ENCODE data around the gene COQ7. TPM values are rescaled to one million over a fixed set of nuclear protein-coding genes. Genes with fewer than 3 reads are reported as not detected.

Gene COQ7
- 23.8 TPM for total RNA-seq
- 22.1 TPM for polyA plus RNA-seq

DNA sequence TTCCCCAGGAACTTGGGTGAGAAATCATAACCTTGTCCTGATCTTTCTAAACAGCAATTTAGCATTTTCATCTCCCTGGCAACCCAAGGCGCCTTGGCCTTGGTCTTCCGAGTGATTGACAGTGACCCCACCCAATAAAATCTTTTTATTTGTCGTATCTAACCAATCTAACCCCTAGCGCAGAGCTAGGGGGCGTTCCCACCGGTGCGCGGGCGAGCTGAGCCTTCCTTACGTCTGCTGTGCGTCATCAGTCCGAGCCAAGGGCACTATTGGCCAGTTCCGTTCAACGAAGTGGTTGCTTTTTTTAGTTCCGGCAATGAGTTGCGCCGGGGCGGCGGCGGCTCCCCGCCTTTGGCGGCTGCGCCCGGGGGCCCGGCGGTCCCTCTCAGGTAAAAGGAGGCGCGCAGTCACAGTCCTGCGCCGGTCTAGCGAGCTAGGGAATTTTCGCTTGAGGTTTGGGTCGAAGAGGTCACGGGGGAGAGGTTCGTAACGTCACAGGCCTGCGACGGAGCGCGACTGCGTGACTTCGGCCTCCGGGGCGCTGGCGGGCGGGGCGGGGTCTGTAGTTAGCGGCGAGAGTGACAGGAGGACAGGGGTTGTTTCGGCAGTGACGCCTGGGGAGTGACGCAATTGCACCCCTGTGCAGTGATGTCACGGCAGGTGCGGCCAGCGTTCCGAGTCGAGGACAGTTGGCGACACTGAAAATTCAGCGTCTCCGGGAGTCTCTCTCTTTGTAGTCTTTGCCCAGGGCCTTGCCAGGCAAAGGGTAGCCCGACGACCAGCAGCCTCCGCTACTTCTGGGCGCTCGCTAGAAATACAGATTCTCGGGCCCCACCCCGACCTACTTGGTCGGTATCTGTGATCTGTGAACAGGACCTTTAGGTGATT, at the start of gene COQ7:
Gene COQ7, plus strand, starts transcription at position 266 of the 888 bp plus-strand sequence. Its CDS starts 51 bp downstream, at position 317.
- peak within 1 kb of the TSS; percentile 98 for H3K27ac ChIP-seq (ENCODE audit: low read depth)
- peak within 1 kb of the TSS; percentile 52 for H3K4me3 ChIP-seq (ENCODE audit: low read depth, low read length)
- WGBS = under 1% methylated on average over 68 of the region's 68 CpGs
- peak; percentile 97 for DNase-seq (ENCODE audit: extremely low spot score)
- H3K4me1 ChIP-seq (ENCODE audit: insufficient read depth) = peaks cover 1% of the 10 kb centered on the region
- H3K36me3 ChIP-seq (ENCODE audit: insufficient read depth) = peaks cover 2% of the 10 kb centered on the region

DNA sequence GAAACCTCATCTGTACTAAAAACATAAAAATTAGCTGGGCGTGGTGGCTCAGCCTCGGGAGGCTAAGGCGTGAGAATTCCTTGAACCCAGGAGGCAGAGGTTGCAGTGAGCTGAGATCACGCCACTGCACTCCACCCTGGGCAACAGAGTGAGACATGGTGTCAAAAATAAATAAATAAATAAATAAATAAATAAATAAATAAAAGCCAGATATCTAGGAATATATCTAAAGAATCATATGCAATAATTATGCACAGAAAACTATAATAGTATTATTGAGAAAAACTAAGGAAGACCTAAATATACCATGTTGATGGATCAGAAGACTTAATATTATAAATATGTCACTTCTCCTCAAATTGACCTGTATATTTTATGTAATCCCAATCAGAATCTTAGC, 46.7 kb upstream of the COQ7 start:
- 88% methylated on average over 4 of the region's 4 CpGs for WGBS

DNA sequence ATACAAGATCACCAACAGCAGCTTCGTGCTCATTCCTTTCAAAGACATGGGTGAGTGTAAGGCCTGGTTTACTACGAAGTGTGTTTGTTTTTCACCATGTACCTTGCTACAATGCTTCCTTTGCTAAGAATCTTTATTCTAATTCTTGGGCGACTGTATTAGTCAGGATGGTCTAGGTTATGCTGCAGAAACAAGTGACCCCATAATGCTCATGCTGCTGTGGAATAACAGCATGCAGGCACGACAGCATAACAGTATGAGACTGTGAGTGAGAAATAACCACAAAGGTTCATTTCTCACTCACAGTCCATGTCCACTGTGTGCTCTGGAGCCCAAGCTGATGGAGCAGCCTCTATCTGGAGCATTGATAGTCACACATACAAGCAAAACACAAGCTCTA, 45.7 kb upstream of the COQ7 start:
- DNase-seq (ENCODE audit: extremely low spot score) = no peak
- H3K4me3 ChIP-seq (ENCODE audit: low read depth, low read length) = no peak overlapping the region
- 82% methylated on average over 4 of the region's 4 CpGs for whole genome bisulfite sequencing
- no peak overlapping the region for H3K27ac ChIP-seq (ENCODE audit: low read depth)
- no peaks in the 10 kb centered on the region for H3K4me1 ChIP-seq (ENCODE audit: insufficient read depth)
- H3K36me3 ChIP-seq (ENCODE audit: insufficient read depth) = no peaks in the 10 kb centered on the region

More for the DNA sequence above, 46.7 kb upstream of the COQ7 start:
- Histone ChIP-seq H3K36me3 (ENCODE audit: insufficient read depth) (no peaks in the 10 kb centered on the region), H3K27ac (ENCODE audit: low read depth) (no peak overlapping the region), H3K4me3 (ENCODE audit: low read depth, low read length) (no peak overlapping the region), H3K4me1 (ENCODE audit: insufficient read depth) (no peaks in the 10 kb centered on the region)
- no peak for DNase-seq (ENCODE audit: extremely low spot score)

DNA sequence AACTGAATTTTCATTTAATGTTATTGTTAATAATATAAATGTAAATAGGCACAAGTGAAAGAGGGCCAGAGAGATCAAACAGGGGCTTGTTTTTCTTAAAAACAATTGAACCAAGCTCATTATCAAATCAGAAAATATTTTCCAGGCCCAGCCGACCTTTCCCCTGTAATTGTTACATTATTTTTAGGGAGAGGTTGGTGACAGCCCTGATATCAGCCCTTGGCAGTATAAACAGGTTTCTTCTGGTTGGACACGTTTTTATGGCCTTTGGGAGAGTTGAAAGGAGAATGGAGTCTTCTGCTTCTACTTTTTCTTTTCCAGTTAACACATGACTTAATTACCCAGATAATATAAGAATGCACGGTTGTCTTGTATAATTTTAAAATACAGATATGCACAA, 40.0 kb upstream of the COQ7 start:
- Histone ChIP-seq H3K4me3 (ENCODE audit: low read depth, low read length) (no peak overlapping the region), H3K36me3 (ENCODE audit: insufficient read depth) (no peaks in the 10 kb centered on the region), H3K4me1 (ENCODE audit: insufficient read depth) (no peaks in the 10 kb centered on the region), H3K27ac (ENCODE audit: low read depth) (peak overlapping the region; percentile 85)
- 36% methylated on average over 3 of the region's 3 CpGs for WGBS
- DNase-seq (ENCODE audit: extremely low spot score) = no peak

DNA sequence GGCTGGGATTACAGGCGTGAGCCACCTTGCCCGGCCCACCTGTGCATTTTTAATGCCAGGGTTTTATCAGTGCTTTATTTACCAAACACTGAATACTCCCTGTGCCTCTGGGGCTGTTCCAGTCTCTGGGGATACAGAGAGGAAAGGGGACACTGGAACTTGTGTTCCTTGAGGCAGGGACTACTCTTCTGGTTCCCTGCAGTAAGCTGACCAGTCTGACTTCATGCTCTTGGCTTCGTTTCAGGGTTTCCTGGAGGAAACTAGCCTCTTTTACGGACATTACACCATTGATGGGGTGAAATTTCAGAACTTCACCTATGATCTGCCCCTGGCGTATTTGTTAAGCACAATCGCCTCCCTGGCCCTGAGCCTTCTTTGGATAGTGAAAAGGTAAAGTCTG, 37.4 kb upstream of the COQ7 start:
- Histone ChIP-seq H3K4me3 (ENCODE audit: low read depth, low read length) (no peak overlapping the region), H3K36me3 (ENCODE audit: insufficient read depth) (no peaks in the 10 kb centered on the region), H3K27ac (ENCODE audit: low read depth) (peak overlapping the region; percentile 23), H3K4me1 (ENCODE audit: insufficient read depth) (no peaks in the 10 kb centered on the region)
- WGBS = 82% methylated on average over 6 of the region's 6 CpGs
- no peak for DNase-seq (ENCODE audit: extremely low spot score)

DNA sequence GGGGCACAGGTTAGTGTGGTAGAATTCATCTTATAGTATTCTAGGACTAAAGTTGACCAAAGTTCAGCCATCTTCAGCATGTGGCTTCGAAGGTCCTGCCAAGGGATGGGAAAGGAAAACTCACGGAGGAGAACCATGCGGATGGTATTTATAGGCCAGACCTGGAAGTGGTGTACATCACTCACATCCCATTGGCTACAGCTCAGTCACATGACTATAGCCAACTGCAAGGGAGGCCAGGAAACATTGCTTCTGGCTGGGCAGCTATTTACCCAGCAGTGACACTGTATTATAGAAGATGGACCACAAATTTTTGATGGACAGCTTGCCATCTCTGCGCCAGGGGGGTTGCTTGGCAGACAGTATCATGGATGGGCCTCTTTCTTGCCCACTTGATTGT, 35.7 kb upstream of the COQ7 start:
- Histone ChIP-seq H3K4me3 (ENCODE audit: low read depth, low read length) (no peak overlapping the region), H3K27ac (ENCODE audit: low read depth) (no peak overlapping the region), H3K4me1 (ENCODE audit: insufficient read depth) (no peaks in the 10 kb centered on the region), H3K36me3 (ENCODE audit: insufficient read depth) (no peaks in the 10 kb centered on the region)
- 69% methylated on average over 4 of the region's 4 CpGs for WGBS
- DNase-seq (ENCODE audit: extremely low spot score) = no peak

DNA sequence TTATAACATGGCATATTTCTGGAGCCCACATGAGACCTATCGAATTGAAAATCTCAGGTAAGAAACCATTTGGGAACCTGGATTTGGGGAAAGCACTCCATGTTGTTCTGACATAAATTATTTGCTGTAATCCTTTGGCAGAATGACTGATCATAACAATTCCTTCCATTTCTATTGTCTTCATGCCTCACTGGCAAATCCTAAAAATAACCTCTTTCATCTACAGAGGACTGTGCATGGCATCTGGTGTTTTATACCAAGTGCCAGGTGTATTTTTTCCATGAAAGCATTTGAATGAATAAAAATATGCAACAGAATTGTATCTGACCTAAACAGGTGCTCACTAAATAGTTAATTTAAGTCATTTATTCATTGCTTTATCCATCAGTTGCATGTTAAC, 33.7 kb upstream of the COQ7 start:
- DNase-seq (ENCODE audit: extremely low spot score) = no peak
- no peak overlapping the region for H3K27ac ChIP-seq (ENCODE audit: low read depth)
- no peak overlapping the region for H3K4me3 ChIP-seq (ENCODE audit: low read depth, low read length)
- WGBS = 81% methylated on average over 1 of the region's 1 CpG
- H3K36me3 ChIP-seq (ENCODE audit: insufficient read depth) = no peaks in the 10 kb centered on the region
- H3K4me1 ChIP-seq (ENCODE audit: insufficient read depth) = no peaks in the 10 kb centered on the region

DNA sequence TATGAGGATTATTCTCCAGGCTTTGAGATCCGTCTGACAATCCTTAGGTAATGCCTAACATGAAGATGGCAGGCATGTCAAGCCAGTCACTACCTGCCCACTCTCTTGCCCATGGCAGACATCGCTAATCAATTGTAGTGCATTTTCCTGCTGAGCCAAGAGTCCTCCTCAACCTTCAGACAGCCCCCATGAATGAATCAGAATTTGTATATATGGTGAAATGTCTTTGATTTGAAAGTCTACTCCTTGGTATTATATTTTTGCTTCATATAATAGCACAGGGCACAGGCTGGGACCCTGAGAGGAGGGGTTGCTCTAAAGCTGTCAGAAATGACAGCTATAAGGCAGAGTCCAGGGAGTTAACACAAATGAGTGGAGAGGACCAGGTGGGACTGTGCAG, 27.0 kb upstream of the COQ7 start:
- no peak for DNase-seq (ENCODE audit: extremely low spot score)
- Histone ChIP-seq H3K27ac (ENCODE audit: low read depth) (no peak overlapping the region), H3K36me3 (ENCODE audit: insufficient read depth) (no peaks in the 10 kb centered on the region), H3K4me3 (ENCODE audit: low read depth, low read length) (no peak overlapping the region), H3K4me1 (ENCODE audit: insufficient read depth) (no peaks in the 10 kb centered on the region)
- 86% methylated on average over 2 of the region's 2 CpGs for WGBS

DNA sequence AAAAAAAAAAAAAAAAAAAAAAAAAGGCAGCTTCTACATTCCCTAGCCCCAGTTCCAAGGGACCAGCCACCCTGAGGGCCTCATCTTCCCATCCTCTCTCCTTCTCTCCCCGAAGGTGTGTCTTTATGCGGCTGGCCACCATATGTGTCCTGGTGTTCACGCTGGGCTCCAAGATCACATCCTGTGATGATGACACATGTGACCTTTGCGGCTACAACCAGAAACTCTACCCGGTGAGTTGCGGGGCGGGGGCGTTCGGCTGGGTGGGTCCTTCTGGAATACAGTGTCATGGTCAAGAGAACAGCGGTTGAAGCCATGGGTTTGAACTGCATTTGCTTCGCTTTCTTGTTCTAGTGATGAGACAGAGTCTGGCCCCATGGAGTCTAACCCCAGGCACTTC, 22.6 kb upstream of the COQ7 start:
- H3K27ac ChIP-seq (ENCODE audit: low read depth) = no peak overlapping the region
- no peak overlapping the region for H3K4me3 ChIP-seq (ENCODE audit: low read depth, low read length)
- no peaks in the 10 kb centered on the region for H3K36me3 ChIP-seq (ENCODE audit: insufficient read depth)
- H3K4me1 ChIP-seq (ENCODE audit: insufficient read depth) = no peaks in the 10 kb centered on the region
- 92% methylated on average over 11 of the region's 11 CpGs for WGBS
- DNase-seq (ENCODE audit: extremely low spot score) = no peak

DNA sequence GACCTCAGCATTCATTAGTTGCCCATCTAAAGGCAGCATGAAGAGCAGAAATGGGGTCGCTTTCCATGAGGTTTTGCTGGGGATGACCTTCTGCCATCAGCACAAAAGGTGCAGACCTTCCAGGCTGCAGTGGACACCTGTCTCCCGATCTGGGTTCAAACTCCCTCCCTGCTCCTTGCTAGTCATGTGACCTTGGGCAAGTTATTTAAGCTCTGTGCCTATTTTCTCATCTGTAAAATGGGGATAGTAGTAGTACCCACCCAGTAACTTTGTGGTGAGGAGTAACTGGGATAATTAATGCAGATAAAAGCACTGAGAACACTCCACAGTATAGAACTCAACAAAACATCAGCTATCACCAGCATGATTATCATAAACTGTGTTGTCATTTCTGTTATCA, 21.4 kb upstream of the COQ7 start:
- Histone ChIP-seq H3K4me1 (ENCODE audit: insufficient read depth) (no peaks in the 10 kb centered on the region), H3K27ac (ENCODE audit: low read depth) (no peak overlapping the region), H3K36me3 (ENCODE audit: insufficient read depth) (no peaks in the 10 kb centered on the region), H3K4me3 (ENCODE audit: low read depth, low read length) (no peak overlapping the region)
- DNase-seq (ENCODE audit: extremely low spot score) = no peak
- 90% methylated on average over 2 of the region's 2 CpGs for WGBS

DNA sequence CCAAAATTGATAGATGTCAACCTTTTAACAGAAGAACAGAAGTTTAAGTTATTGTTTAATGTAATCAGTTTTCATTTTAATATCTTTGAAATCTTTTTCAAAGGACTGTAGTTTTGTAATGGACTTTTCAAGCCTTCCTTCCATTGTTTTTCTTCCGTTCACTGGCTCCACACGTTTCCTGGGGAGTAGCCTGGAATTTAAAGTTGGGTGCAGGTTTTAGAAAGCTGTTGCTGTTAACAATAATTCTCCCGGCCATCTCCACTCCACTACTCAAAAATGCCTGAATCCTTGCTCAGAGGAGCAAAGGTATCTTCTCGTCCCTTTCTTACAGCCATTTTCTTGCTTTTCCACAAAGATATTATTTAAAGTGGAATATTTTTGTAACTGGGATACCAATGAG, 4.7 kb upstream of the COQ7 start:
- DNase-seq (ENCODE audit: extremely low spot score) = no peak
- Histone ChIP-seq H3K27ac (ENCODE audit: low read depth) (no peak overlapping the region), H3K36me3 (ENCODE audit: insufficient read depth) (peaks cover 2% of the 10 kb centered on the region), H3K4me1 (ENCODE audit: insufficient read depth) (peaks cover 1% of the 10 kb centered on the region), H3K4me3 (ENCODE audit: low read depth, low read length) (no peak overlapping the region)
- WGBS = 63% methylated on average over 4 of the region's 4 CpGs

DNA sequence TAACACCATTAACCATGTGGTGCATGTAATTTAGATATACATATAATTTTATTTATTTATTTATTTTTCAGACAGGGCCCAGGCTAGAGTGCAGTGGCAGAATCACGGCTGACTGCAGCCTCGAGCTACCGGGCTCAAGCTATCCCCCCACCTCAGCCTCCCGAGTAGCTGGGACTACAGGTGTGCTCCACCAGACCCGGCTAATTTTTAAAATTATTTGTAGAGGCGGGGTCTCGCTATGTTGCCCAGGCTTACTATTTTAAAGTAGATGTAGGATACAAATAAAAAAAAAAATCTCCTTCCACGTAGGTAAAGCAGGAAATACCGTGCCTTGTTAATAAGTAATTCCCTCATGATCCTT, 446 bp upstream of the COQ7 start:
- H3K27ac ChIP-seq (ENCODE audit: low read depth) = peak overlapping the region; percentile 79
- H3K4me3 ChIP-seq (ENCODE audit: low read depth, low read length) = no peak overlapping the region
- H3K36me3 ChIP-seq (ENCODE audit: insufficient read depth) = peaks cover 2% of the 10 kb centered on the region
- WGBS = 57% methylated on average over 9 of the region's 9 CpGs
- DNase-seq (ENCODE audit: extremely low spot score) = no peak
- H3K4me1 ChIP-seq (ENCODE audit: insufficient read depth) = peaks cover 1% of the 10 kb centered on the region

DNA sequence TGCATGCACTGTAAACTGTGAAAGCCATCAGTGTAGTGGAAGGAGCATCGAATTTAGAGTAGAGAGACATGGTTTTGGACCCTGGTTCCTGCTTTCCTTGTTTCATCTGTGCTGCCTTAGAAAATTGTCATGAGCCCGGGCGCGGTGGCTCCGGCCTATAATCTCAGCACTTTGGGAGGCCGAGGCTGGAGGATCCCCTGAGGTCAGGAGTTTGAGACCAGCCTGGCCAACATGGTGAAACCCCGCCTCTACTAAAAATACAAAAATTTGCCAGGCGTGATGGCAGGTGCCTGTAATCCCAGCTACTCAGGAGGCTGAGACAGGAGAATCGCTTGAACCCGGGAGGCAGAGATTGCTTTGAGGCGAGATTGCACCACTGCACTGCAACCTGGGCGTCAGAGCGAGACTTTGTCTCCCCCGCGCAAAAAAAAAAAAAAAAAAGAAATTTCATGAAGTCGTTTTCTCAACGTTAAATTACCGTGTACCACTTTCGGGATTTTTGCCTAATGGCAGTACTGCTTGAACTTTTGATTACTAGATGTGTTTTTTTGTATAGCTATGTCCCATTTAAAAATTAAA, 912 bp downstream of the COQ7 start:
- no peak for DNase-seq (ENCODE audit: extremely low spot score)
- Histone ChIP-seq H3K4me3 (ENCODE audit: low read depth, low read length) (peak overlapping the region; percentile 52), H3K36me3 (ENCODE audit: insufficient read depth) (no peaks in the 10 kb centered on the region), H3K4me1 (ENCODE audit: insufficient read depth) (peaks cover 1% of the 10 kb centered on the region), H3K27ac (ENCODE audit: low read depth) (peak overlapping the region; percentile 98)
- WGBS = 45% methylated on average over 19 of the region's 19 CpGs

All from urinary bladder (tissue), 4 donors.